ENCODE data around the gene GRIK4.

GRIK4 gene

GRCh38 chr11:120819437-120820365 lies 308.2 kb downstream of the GRIK4 start:
- Histone ChIP-seq H3K4me2 (ENCODE audit: low read length) (no peak overlapping the region), H3K4me1 (ENCODE audit: insufficient read depth, low read length, severe bottlenecking) (no peaks in the 10 kb centered on the region), H3K27me3 (ENCODE audit: insufficient read depth, low read length) (no peaks in the 10 kb centered on the region), H3K27ac (ENCODE audit: low read depth, low read length, poor library complexity, severe bottlenecking) (no peak overlapping the region), H2AFZ (ENCODE audit: low read length) (no peak overlapping the region), H3K4me3 (ENCODE audit: low read depth, low read length, poor library complexity, severe bottlenecking) (no peak overlapping the region), H3K36me3 (ENCODE audit: insufficient read depth, low read length) (no peaks in the 10 kb centered on the region), H3K9me2 (ENCODE audit: low read depth, low read length) (no peaks in the 10 kb centered on the region), H3K79me2 (ENCODE audit: insufficient read depth, low read length) (no peaks in the 10 kb centered on the region), H4K20me1 (ENCODE audit: insufficient read depth, low read length) (no peaks in the 10 kb centered on the region), H3K9ac (ENCODE audit: low read length) (no peak overlapping the region), H3K9me3 (ENCODE audit: low read length) (no peaks in the 10 kb centered on the region), H3F3A (ENCODE audit: insufficient read depth, low read length) (no peaks in the 10 kb centered on the region)
- TF ChIP-seq CTCF (IDR thresholded peaks at IDR 0.05; ENCODE audit: low read length) (no peak), EZH2 (IDR thresholded peaks at IDR 0.05; ENCODE audit: borderline replicate concordance, low read length) (no peak)

- no peak for TF ChIP-seq EZH2 (IDR thresholded peaks at IDR 0.05; ENCODE audit: borderline replicate concordance, low read length)
- TF ChIP-seq CTCF (IDR thresholded peaks at IDR 0.05; ENCODE audit: low read length) = no peak
- no peaks in the 10 kb centered on the region for H3K79me2 ChIP-seq (ENCODE audit: insufficient read depth, low read length)
- no peaks in the 10 kb centered on the region for H4K20me1 ChIP-seq (ENCODE audit: insufficient read depth, low read length)
- H3K4me2 ChIP-seq (ENCODE audit: low read length) = no peak overlapping the region
- no peak overlapping the region for H3K27ac ChIP-seq (ENCODE audit: low read depth, low read length, poor library complexity, severe bottlenecking)
- no peak overlapping the region for H3K9ac ChIP-seq (ENCODE audit: low read length)
- H3K27me3 ChIP-seq (ENCODE audit: insufficient read depth, low read length) = no peaks in the 10 kb centered on the region
- no peaks in the 10 kb centered on the region for H3F3A ChIP-seq (ENCODE audit: insufficient read depth, low read length)
- no peaks in the 10 kb centered on the region for H3K4me1 ChIP-seq (ENCODE audit: insufficient read depth, low read length, severe bottlenecking)
- H3K9me2 ChIP-seq (ENCODE audit: low read depth, low read length) = no peaks in the 10 kb centered on the region
- H2AFZ ChIP-seq (ENCODE audit: low read length) = no peak overlapping the region
- no peak overlapping the region for H3K4me3 ChIP-seq (ENCODE audit: low read depth, low read length, poor library complexity, severe bottlenecking)
- no peaks in the 10 kb centered on the region for H3K9me3 ChIP-seq (ENCODE audit: low read length)
- no peaks in the 10 kb centered on the region for H3K36me3 ChIP-seq (ENCODE audit: insufficient read depth, low read length)
Observed at GRCh38 chr11:120823159-120823558, 311.6 kb downstream of the GRIK4 start.

- H3K79me2 ChIP-seq (ENCODE audit: insufficient read depth, low read length) = no peaks in the 10 kb centered on the region
- H3K4me2 ChIP-seq (ENCODE audit: low read length) = no peak overlapping the region
- no peaks in the 10 kb centered on the region for H3K9me2 ChIP-seq (ENCODE audit: low read depth, low read length)
- no peak overlapping the region for H2AFZ ChIP-seq (ENCODE audit: low read length)
- TF ChIP-seq EZH2 (IDR thresholded peaks at IDR 0.05; ENCODE audit: borderline replicate concordance, low read length) = no peak
- TF ChIP-seq CTCF (IDR thresholded peaks at IDR 0.05; ENCODE audit: low read length) = no peak
- no peak overlapping the region for H3K27ac ChIP-seq (ENCODE audit: low read depth, low read length, poor library complexity, severe bottlenecking)
- H3K4me3 ChIP-seq (ENCODE audit: low read depth, low read length, poor library complexity, severe bottlenecking) = no peak overlapping the region
- H4K20me1 ChIP-seq (ENCODE audit: insufficient read depth, low read length) = no peaks in the 10 kb centered on the region
- no peaks in the 10 kb centered on the region for H3K36me3 ChIP-seq (ENCODE audit: insufficient read depth, low read length)
- H3K27me3 ChIP-seq (ENCODE audit: insufficient read depth, low read length) = no peaks in the 10 kb centered on the region
- no peak overlapping the region for H3K9ac ChIP-seq (ENCODE audit: low read length)
- H3K4me1 ChIP-seq (ENCODE audit: insufficient read depth, low read length, severe bottlenecking) = no peaks in the 10 kb centered on the region
- H3F3A ChIP-seq (ENCODE audit: insufficient read depth, low read length) = no peaks in the 10 kb centered on the region
- H3K9me3 ChIP-seq (ENCODE audit: low read length) = no peaks in the 10 kb centered on the region
Observed at GRCh38 chr11:120824242-120824641, 312.7 kb downstream of the GRIK4 start.

Data from OCI-LY1 (cell line).